ENCODE data around the gene KIAA1549. TPM values are rescaled to one million over a fixed set of nuclear protein-coding genes. Genes with fewer than 3 reads are reported as not detected.

The KIAA1549 gene
- total RNA-seq, 2 donors from 2014 or later: 0.93 to 1.7 TPM

DNA sequence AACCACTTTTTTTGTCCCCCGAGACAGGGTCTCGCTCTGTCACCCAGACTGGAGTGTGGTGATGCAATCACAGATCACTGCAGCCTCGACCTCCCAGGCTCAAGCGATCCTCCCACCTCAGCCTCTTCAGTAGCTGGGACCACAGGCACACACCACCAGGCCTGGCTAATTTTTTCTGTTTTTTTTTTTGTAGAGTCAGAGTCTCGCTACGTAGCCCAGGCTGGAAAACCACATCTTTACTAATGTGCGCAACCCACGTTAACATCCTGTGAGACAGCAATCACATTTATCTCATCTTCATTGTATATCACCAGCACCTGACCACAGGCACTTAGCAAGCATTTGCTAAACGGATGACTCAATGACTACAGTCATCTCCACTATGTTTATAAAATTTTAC, 105.4 kb downstream of the KIAA1549 start:
- Mint-ChIP-seq H3K27ac (peak overlapping the region; percentile 24), H3K27me3 (ENCODE audit: low read depth) (no peaks in the 10 kb centered on the region), H3K4me3 (peak overlapping the region; percentile 9 to 54), H3K36me3 (ENCODE audit: insufficient read depth in 2 of 2) (no peaks in the 10 kb centered on the region), H3K9me3 (no peaks in the 10 kb centered on the region), H3K4me1 (ENCODE audit: low read depth) (peaks cover 41% of the 10 kb centered on the region)
- DNase-seq: peak; percentile 73 to 79
- peak; percentile 98 to 99 for ATAC-seq (replicated peaks in 1 of 2)

DNA sequence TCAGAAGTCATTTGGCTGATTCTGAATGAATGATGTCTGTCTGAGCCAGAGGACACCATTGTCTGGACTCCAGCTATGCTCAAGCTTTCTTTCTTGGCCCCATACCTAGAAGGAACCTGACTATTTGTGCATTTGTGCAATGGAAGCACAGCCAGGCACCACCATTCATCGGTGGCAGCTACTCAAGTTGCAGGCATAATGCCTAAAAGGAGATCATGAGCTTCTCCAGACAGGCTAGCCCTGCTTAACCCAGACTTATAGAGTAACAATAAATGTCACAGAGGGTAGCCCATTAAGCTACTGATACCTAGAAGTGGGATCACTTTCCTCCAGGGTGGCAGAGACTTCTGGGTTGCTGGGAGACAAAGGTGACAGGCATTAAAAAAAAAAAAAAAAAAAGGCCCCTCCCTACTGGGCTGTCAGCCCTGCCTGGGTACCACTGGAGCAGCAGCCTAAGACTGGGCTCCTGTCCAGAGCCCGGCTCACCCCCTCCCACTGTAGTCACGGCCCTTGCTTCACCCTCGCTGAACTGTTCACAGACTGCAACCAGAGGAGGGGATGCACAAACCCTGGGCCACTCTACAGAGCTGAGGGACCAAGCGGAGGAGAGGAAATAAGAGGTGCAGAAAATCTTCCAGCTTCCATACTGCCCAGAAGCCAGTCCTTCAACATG, 107.8 kb downstream of the KIAA1549 start:
- H3K4me1 Mint-ChIP-seq (ENCODE audit: low read depth): peaks cover 36% of the 10 kb centered on the region
- no peaks in the 10 kb centered on the region for H3K9me3 Mint-ChIP-seq
- H3K27me3 Mint-ChIP-seq (ENCODE audit: low read depth): no peaks in the 10 kb centered on the region
- no peak overlapping the region for H3K4me3 Mint-ChIP-seq
- ATAC-seq (replicated peaks in 1 of 2) (no peak), DNase-seq (no peak)
- no peak overlapping the region for H3K27ac Mint-ChIP-seq
- no peaks in the 10 kb centered on the region for H3K36me3 Mint-ChIP-seq (ENCODE audit: insufficient read depth in 2 of 2)

DNA sequence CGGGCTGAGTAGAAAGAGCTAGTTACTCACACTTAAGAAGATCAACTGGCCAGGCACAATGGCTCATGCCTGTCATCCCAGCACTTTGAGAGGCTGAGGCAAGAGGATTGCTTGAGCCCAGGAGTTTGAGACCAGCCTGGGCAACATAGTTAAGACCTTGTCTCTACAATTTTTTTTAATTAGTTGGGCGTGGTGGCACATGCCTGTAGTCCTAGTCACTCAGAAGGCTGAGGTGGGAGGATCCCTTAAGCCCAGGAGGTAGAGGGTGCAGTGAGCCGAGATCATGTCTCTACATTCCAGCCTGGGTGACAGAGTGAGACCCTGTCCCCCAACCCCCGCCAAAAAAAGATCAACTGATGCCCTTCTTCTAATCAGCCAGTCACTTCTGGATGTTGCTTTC, 108.6 kb downstream of the KIAA1549 start:
- H3K27me3 Mint-ChIP-seq (ENCODE audit: low read depth): no peaks in the 10 kb centered on the region
- DNase-seq (no peak), ATAC-seq (replicated peaks in 1 of 2) (no peak)
- no peaks in the 10 kb centered on the region for H3K9me3 Mint-ChIP-seq
- H3K27ac Mint-ChIP-seq: no peak overlapping the region
- peaks cover 31% of the 10 kb centered on the region for H3K4me1 Mint-ChIP-seq (ENCODE audit: low read depth)
- H3K36me3 Mint-ChIP-seq (ENCODE audit: insufficient read depth in 2 of 2): no peaks in the 10 kb centered on the region
- no peak overlapping the region for H3K4me3 Mint-ChIP-seq

DNA sequence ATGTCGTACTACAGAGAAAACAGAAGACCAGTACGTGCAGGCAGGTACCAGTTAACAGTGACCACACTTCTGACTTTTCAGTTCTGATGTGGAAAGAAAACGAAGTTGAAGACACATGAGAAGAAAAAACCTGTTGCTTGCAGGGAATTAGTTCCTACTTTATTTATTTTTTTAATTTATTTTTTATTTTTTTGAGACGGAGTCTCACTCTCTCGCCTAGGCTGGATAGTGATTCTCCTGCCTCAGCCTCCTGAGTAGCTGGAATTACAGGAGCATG, 109.4 kb downstream of the KIAA1549 start:
- DNase-seq (no peak), ATAC-seq (replicated peaks in 1 of 2) (no peak)
- Mint-ChIP-seq H3K27me3 (ENCODE audit: low read depth) (no peaks in the 10 kb centered on the region), H3K4me3 (no peak overlapping the region), H3K27ac (no peak overlapping the region), H3K36me3 (ENCODE audit: insufficient read depth in 2 of 2) (no peaks in the 10 kb centered on the region), H3K4me1 (ENCODE audit: low read depth) (peaks cover 26% of the 10 kb centered on the region), H3K9me3 (no peaks in the 10 kb centered on the region)

DNA sequence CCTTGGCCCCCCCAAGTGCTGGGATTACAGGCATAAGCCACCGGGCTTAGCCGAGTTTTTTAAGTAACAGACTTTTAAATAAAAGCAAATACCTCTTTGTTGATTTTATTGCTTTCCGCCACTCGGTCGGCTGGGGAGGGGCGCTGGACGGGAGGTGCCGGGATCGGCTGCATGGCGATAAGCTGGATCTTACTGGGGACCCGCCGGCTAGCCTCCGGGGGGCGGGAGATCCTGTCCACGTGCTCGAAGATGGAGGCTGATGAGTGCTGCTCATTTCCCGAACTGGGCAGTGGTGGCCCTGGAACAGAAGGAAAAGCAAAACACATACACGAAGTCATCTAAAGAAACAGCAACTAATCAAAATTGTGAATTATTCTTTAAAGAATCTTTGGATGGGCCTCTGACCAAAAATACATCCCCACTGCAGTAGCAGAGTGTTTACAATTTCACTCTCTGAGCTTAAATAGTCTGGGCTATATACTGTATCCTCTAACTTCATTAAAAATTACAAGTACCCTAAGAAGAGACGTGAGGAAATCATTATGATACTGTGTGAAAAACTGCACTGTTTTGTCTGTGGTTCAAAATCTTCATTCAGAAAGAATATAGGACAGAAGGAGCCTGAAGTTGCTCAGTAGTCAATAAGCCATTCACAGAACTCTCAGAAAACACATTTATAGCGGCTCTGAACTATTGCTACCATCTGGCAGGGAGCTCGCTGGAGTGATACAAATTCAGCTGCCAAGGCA, 110.0 kb downstream of the KIAA1549 start:
- H3K36me3 Mint-ChIP-seq (ENCODE audit: insufficient read depth in 2 of 2): no peaks in the 10 kb centered on the region
- no peak for ATAC-seq (replicated peaks in 1 of 2)

DNA sequence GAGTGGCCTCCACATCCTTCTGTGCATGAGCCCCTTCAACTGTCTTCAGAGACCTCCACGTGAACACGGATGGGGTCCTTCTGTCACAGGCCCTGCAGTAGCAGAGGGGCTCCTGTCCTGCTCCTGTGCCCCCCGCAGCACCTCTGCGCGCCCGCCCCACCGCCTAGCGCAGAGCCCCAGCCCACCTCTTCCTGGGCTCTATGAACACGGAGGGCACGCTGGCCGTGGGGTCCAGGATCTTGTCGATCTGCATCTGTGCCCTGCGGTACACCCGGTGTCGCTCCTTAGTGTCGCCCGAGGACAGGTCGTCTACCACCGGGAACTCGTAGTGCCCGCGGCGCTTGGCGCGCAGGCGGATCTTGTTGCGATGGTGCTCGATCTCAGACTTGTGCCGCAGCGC, 111.8 kb downstream of the KIAA1549 start:
- Mint-ChIP-seq H3K9me3 (no peaks in the 10 kb centered on the region), H3K4me1 (ENCODE audit: low read depth) (peaks cover 21% of the 10 kb centered on the region), H3K27me3 (ENCODE audit: low read depth) (no peaks in the 10 kb centered on the region), H3K36me3 (ENCODE audit: insufficient read depth in 2 of 2) (peaks cover 0 to under 1% of the 10 kb centered on the region in 2 donors), H3K4me3 (no peak overlapping the region), H3K27ac (no peak overlapping the region)
- DNase-seq (no peak), ATAC-seq (replicated peaks in 1 of 2) (no peak)

More for the DNA sequence above, 110.0 kb downstream of the KIAA1549 start:
- H3K4me3 Mint-ChIP-seq: no peak overlapping the region
- H3K27me3 Mint-ChIP-seq (ENCODE audit: low read depth): no peaks in the 10 kb centered on the region
- H3K27ac Mint-ChIP-seq: no peak overlapping the region
- DNase-seq: no peak
- H3K4me1 Mint-ChIP-seq (ENCODE audit: low read depth): peaks cover 21% of the 10 kb centered on the region
- H3K9me3 Mint-ChIP-seq: no peaks in the 10 kb centered on the region

DNA sequence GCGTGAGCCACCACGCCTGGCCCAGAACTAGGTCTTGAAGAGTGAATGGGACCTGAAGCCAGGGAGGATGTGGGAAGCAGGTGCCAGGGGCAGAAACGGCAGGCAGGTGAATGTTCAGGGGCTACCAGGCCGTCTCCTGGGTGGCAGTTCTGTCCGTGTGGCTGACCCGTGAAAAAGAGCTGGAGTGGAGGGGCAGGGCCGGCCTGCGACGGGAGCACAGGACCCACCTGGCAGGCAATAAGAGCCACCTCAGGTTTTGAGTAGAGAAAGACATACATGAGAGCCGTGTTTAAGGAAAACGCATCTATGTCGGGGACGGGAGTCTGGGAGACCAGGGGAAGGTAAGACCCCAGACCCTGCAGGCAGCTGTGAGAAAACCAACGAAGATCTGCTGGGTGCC, 112.5 kb downstream of the KIAA1549 start:
- no peak for ATAC-seq (replicated peaks in 1 of 2)
- no peak for DNase-seq
- no peaks in the 10 kb centered on the region for H3K27me3 Mint-ChIP-seq (ENCODE audit: low read depth)
- no peaks in the 10 kb centered on the region for H3K9me3 Mint-ChIP-seq
- peaks cover 22% of the 10 kb centered on the region for H3K4me1 Mint-ChIP-seq (ENCODE audit: low read depth)
- H3K27ac Mint-ChIP-seq: no peak overlapping the region
- peaks cover 0 to 2% of the 10 kb centered on the region in 2 donors for H3K36me3 Mint-ChIP-seq (ENCODE audit: insufficient read depth in 2 of 2)
- no peak overlapping the region for H3K4me3 Mint-ChIP-seq

DNA sequence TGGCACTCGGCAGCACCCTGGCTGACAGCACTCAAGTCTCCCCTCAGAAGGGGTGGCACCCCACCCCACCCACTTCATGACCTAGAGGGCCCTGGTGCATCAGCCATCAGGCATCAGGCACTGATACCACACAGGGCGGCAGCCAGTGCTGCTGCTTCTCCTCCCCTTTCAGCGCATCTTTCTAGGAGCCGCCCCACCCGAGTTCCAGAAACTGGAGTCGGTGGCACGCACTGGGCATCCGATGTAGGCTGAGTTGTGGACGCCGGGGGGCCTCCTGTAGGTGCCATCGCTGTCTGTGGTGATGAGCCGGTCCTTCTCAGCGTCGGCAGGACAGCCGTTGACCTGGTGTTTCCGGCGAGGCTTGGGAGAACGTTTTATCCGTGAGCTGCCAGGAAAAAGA, 113.4 kb downstream of the KIAA1549 start:
- peaks cover 0 to 2% of the 10 kb centered on the region in 2 donors for H3K36me3 Mint-ChIP-seq (ENCODE audit: insufficient read depth in 2 of 2)
- H3K4me1 Mint-ChIP-seq (ENCODE audit: low read depth): peaks cover 22% of the 10 kb centered on the region
- ATAC-seq (replicated peaks in 1 of 2) (no peak), DNase-seq (no peak)
- H3K4me3 Mint-ChIP-seq: no peak overlapping the region
- no peaks in the 10 kb centered on the region for H3K27me3 Mint-ChIP-seq (ENCODE audit: low read depth)
- H3K27ac Mint-ChIP-seq: no peak overlapping the region
- no peaks in the 10 kb centered on the region for H3K9me3 Mint-ChIP-seq

DNA sequence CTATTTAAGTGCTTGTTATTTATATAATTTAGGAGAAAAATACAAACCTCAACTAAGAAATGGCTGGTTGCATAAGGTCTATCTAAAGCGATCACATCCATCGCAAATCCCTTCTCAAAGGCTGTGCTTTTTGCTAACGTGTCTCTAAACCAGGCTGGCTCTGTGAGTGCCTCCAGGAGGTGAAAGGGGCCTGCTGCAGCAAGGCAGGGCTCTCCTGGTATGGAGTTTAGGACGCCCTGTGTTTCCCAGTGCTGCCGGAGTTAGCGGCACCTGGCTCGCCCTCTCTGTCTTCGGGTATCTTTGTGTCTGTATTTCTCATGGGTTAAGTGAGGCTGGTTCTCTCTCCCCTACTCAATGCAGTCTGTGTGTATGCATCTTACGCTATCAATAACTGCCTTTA, 114.8 kb downstream of the KIAA1549 start:
- Mint-ChIP-seq H3K9me3 (no peaks in the 10 kb centered on the region), H3K27ac (no peak overlapping the region), H3K4me3 (no peak overlapping the region), H3K36me3 (ENCODE audit: insufficient read depth in 2 of 2) (peaks cover 0 to 2% of the 10 kb centered on the region in 2 donors), H3K4me1 (ENCODE audit: low read depth) (peaks cover 22% of the 10 kb centered on the region), H3K27me3 (ENCODE audit: low read depth) (no peaks in the 10 kb centered on the region)
- DNase-seq: no peak
- ATAC-seq (replicated peaks in 1 of 2): no peak

DNA sequence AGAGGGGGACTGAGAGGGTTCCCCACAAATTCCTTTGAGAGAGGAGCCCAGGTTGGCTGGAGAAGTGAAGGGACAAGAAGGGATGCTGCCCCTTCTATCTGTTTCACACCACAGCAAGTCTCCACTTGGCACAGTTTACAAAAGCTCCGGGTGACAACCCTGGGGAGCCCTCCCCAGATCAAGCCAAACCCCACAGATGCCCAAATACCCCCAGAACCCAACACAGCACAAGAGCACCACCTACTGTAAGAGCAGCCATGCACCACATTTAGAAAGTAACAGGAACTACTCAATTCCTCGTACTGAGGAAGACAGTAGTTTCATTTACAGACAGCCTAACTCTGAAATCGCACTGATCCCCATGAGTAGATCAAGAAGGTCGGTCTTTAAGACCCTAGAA, 115.3 kb downstream of the KIAA1549 start:
- DNase-seq: peak; percentile 54 to 70
- Mint-ChIP-seq H3K27ac (peak overlapping the region; percentile 7), H3K9me3 (no peaks in the 10 kb centered on the region), H3K4me1 (ENCODE audit: low read depth) (peaks cover 22% of the 10 kb centered on the region), H3K27me3 (ENCODE audit: low read depth) (no peaks in the 10 kb centered on the region), H3K36me3 (ENCODE audit: insufficient read depth in 2 of 2) (peaks cover 0 to 2% of the 10 kb centered on the region in 2 donors), H3K4me3 (no peak overlapping the region)
- peak; percentile 85 to 87 for ATAC-seq (replicated peaks in 1 of 2)

DNA sequence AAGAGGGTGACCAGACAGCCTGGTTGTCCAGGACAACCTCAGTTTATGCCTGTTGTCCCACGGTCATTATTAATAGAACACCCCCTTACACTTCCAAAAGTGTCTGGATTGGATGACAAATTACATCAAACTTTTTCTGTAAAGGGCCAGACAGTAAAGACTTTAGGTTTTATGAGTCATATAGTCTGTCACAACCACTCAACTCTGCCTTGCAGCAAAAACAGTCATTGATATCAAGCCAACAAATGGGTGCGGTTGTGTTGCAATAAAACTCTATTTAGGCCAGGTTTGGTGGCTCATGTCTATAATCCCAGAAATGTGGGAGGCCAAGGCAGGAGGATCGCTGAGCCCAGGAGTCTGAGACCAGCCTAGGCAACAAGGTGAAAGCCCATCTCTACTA, 116.5 kb downstream of the KIAA1549 start:
- peak overlapping the region; percentile 87 for H3K27ac Mint-ChIP-seq
- peaks cover 22% of the 10 kb centered on the region for H3K4me1 Mint-ChIP-seq (ENCODE audit: low read depth)
- peak; percentile 74 to 83 for ATAC-seq (replicated peaks in 1 of 2)
- peak overlapping the region in 1 of 2 donors; percentile 20 for H3K4me3 Mint-ChIP-seq
- no peak for DNase-seq
- peaks cover 0 to 2% of the 10 kb centered on the region in 2 donors for H3K36me3 Mint-ChIP-seq (ENCODE audit: insufficient read depth in 2 of 2)
- no peaks in the 10 kb centered on the region for H3K27me3 Mint-ChIP-seq (ENCODE audit: low read depth)
- no peaks in the 10 kb centered on the region for H3K9me3 Mint-ChIP-seq

DNA sequence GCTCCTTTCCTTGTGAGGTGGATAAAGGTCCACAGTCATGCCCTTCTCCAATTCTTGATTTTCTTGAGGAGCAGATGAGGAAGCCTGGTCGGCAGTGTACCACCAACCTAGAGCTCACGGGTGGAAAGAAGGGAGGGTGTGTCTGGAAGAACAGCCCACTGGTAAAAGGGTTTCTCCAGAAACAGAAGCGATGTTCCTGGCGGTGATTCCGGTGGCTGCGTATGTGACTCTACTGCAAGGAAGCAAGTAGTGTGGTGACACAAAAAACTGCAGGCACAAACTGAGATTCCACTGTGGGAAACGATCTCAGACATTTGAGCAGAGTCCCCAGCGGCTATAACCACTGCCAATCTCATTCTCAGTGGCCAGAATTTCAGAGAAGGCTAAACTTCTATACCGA, 117.3 kb downstream of the KIAA1549 start:
- Mint-ChIP-seq H3K36me3 (ENCODE audit: insufficient read depth in 2 of 2) (peaks cover 0 to 2% of the 10 kb centered on the region in 2 donors), H3K27me3 (ENCODE audit: low read depth) (no peaks in the 10 kb centered on the region), H3K4me3 (no peak overlapping the region), H3K9me3 (peaks cover 0 to 1% of the 10 kb centered on the region in 2 donors), H3K4me1 (ENCODE audit: low read depth) (peaks cover 22% of the 10 kb centered on the region), H3K27ac (no peak overlapping the region)
- ATAC-seq (replicated peaks in 1 of 2) (no peak), DNase-seq (no peak)

DNA sequence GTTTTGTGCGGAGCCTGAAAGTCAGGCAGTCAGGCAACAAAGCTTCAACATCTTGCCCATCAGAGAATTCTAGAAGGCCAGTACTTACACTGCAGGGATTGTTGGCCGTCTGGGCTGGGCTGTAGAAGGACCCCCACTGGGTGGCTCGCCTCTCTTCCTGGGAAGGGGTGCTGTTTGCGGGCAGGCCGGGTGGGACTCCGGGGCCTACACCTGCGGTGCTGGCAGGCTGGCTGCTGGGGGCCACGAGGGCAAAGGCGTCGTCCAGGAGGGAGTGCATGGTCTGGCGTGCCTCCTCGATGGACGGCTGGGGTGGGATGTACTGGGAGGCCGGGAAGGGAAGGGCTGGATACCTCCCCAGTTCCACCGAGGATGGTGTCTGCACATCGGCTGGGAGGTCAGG, 120.1 kb downstream of the KIAA1549 start:
- Mint-ChIP-seq H3K27ac (no peak overlapping the region), H3K9me3 (peaks cover 7 to 8% of the 10 kb centered on the region in 2 donors), H3K36me3 (ENCODE audit: insufficient read depth in 2 of 2) (peaks cover 3 to 6% of the 10 kb centered on the region in 2 donors)

DNA sequence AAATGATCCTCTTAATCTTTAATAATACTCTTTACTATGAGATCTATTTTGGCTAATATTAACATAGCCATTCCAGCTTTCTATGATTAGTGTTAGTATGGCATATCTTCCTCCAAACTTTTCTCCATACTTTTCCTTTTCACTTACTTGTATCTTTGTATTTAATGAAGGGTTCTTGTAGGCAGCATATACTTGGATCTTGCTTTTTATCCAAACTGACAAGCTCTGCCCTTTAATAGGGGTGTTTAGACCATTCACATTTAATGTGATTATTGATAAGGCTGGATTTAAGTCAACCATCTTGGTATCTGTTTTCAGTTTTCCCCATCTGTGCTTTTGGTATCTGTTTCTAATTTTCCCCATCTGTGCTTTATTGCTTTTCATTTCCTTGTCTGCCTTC, 123.5 kb downstream of the KIAA1549 start:
- Mint-ChIP-seq H3K36me3 (ENCODE audit: insufficient read depth in 2 of 2) (peaks cover 3 to 4% of the 10 kb centered on the region in 2 donors), H3K9me3 (peaks cover 7 to 8% of the 10 kb centered on the region in 2 donors), H3K4me1 (ENCODE audit: low read depth) (peaks cover 11% of the 10 kb centered on the region), H3K27me3 (ENCODE audit: low read depth) (peaks cover 18% of the 10 kb centered on the region), H3K4me3 (no peak overlapping the region), H3K27ac (no peak overlapping the region)
- ATAC-seq (replicated peaks in 1 of 2) (no peak), DNase-seq (no peak)

More for the DNA sequence above, 120.1 kb downstream of the KIAA1549 start:
- peaks cover 6% of the 10 kb centered on the region for H3K27me3 Mint-ChIP-seq (ENCODE audit: low read depth)
- DNase-seq (no peak), ATAC-seq (replicated peaks in 1 of 2) (no peak)
- H3K4me1 Mint-ChIP-seq (ENCODE audit: low read depth): peaks cover 20% of the 10 kb centered on the region
- no peak overlapping the region for H3K4me3 Mint-ChIP-seq

Measured in activated T-cell treated with anti-CD3 and anti-CD28 coated beads, Interleukin-2, amount 50 U/mL, for 72 hours (primary cell).